SK-MEL-5 (cell line): ENCODE data around the gene SHCBP1L. TPM values are rescaled to one million over a fixed set of nuclear protein-coding genes. Genes with fewer than 3 reads are reported as not detected.
"Not testable (repeated sequence)": the region's sequence is repeated elsewhere in the genome, so short reads cannot be mapped to it uniquely, and the experiment has no call there.

Experiments used
- DNase-seq: peaks from one replicate; pipeline ENCODE4 v3.0.0-alpha.2; 2016; ENCODE audit warnings: low read depth, low spot score
- in situ Hi-C: cut with HindIII; loops from 2 replicates; pipeline ENCODE4 v1.10.0; 2016; ENCODE audit warnings: low sequenced_read_pairs, high pct_unique_total_duplicates, low pct_unique_long_range_greater_than_20kb
- total RNA-seq: library from RNA; depleted of rRNA; stranded (reverse); fragments of >200 nt; shearing (Covaris generic); gene quantifications from 2 replicates; pipeline ENCODE4 v1.2.3, GENCODE V29; 2014

The SHCBP1L gene
- total RNA-seq, 1 experiment from 2014 or later = not detected

GRCh38 chr1:182925661-182926060 is 27.3 kb downstream of the SHCBP1L start:
- peak; percentile 55 for DNase-seq
- in situ Hi-C loops = no loop called here

GRCh38 chr1:182917378-182917777 is 35.6 kb downstream of the SHCBP1L start:
- no peak for DNase-seq
- in situ Hi-C loops = no loop called here

- in situ Hi-C loops = no loop called here
- DNase-seq = no peak
Observed at GRCh38 chr1:182913401-182913800, 39.6 kb downstream of the SHCBP1L start.

GRCh38 chr1:182910143-182910542 is 42.8 kb downstream of the SHCBP1L start:
- DNase-seq = peak; percentile 41
- in situ Hi-C loops = no loop called here

- in situ Hi-C loops = no loop called here
Observed at GRCh38 chr1:182909578-182909977, 43.4 kb downstream of the SHCBP1L start.

GRCh38 chr1:182905321-182905720 is 47.6 kb downstream of the SHCBP1L start:
- in situ Hi-C loops = no loop called here
- no peak for DNase-seq

More at GRCh38 chr1:182909578-182909977, 43.4 kb downstream of the SHCBP1L start:
- no peak for DNase-seq

- in situ Hi-C loops = not testable (repeated sequence)
Observed at GRCh38 chr1:182901946-182902345, 51.0 kb downstream of the SHCBP1L start.

GRCh38 chr1:182897696-182898095 is 55.3 kb downstream of the SHCBP1L start:
- DNase-seq = no peak
- in situ Hi-C loops = no loop called here

More at GRCh38 chr1:182901946-182902345, 51.0 kb downstream of the SHCBP1L start:
- DNase-seq = not testable (repeated sequence)

GRCh38 chr1:182890927-182891610 is 61.9 kb downstream of the SHCBP1L start:
- DNase-seq = no peak
- in situ Hi-C loops = no loop called here

GRCh38 chr1:182889997-182890396 is 63.0 kb downstream of the SHCBP1L start:
- peak; percentile 39 for DNase-seq
- in situ Hi-C loops = no loop called here

GRCh38 chr1:182888736-182889531 is 64.0 kb downstream of the SHCBP1L start:
- in situ Hi-C loops = no loop called here

GRCh38 chr1:182886985-182887384 is 66.0 kb downstream of the SHCBP1L start:
- no peak for DNase-seq
- in situ Hi-C loops = no loop called here

More at GRCh38 chr1:182888736-182889531, 64.0 kb downstream of the SHCBP1L start:
- DNase-seq = no peak

GRCh38 chr1:182885591-182885990 is 67.4 kb downstream of the SHCBP1L start:
- in situ Hi-C loops = no loop called here
- no peak for DNase-seq

GRCh38 chr1:182884872-182885271 is 68.1 kb downstream of the SHCBP1L start:
- in situ Hi-C loops = no loop called here
- DNase-seq = no peak

- in situ Hi-C loops = no loop called here
- no peak for DNase-seq
Observed at GRCh38 chr1:182877842-182878241, 75.1 kb downstream of the SHCBP1L start.

- in situ Hi-C loops = no loop called here
Observed at GRCh38 chr1:182877331-182877730, 75.6 kb downstream of the SHCBP1L start.

GRCh38 chr1:182875889-182876288 is 77.1 kb downstream of the SHCBP1L start:
- no peak for DNase-seq
- in situ Hi-C loops = no loop called here

More at GRCh38 chr1:182877331-182877730, 75.6 kb downstream of the SHCBP1L start:
- no peak for DNase-seq

GRCh38 chr1:182872881-182873280 is 80.1 kb downstream of the SHCBP1L start:
- in situ Hi-C loops = no loop called here
- DNase-seq = no peak

GRCh38 chr1:182869241-182869666 is 83.7 kb downstream of the SHCBP1L start:
- in situ Hi-C loops = no loop called here
- no peak for DNase-seq
